ENCODE measurements around the gene KMT2D. TPM values are rescaled to one million over a fixed set of nuclear protein-coding genes. Genes with fewer than 3 reads are reported as not detected.

Gene KMT2D, protein sequence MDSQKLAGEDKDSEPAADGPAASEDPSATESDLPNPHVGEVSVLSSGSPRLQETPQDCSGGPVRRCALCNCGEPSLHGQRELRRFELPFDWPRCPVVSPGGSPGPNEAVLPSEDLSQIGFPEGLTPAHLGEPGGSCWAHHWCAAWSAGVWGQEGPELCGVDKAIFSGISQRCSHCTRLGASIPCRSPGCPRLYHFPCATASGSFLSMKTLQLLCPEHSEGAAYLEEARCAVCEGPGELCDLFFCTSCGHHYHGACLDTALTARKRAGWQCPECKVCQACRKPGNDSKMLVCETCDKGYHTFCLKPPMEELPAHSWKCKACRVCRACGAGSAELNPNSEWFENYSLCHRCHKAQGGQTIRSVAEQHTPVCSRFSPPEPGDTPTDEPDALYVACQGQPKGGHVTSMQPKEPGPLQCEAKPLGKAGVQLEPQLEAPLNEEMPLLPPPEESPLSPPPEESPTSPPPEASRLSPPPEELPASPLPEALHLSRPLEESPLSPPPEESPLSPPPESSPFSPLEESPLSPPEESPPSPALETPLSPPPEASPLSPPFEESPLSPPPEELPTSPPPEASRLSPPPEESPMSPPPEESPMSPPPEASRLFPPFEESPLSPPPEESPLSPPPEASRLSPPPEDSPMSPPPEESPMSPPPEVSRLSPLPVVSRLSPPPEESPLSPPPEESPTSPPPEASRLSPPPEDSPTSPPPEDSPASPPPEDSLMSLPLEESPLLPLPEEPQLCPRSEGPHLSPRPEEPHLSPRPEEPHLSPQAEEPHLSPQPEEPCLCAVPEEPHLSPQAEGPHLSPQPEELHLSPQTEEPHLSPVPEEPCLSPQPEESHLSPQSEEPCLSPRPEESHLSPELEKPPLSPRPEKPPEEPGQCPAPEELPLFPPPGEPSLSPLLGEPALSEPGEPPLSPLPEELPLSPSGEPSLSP (N-terminal part only)
- total RNA-seq = 10 to 100 TPM; 82.7 to 99.7 TPM

GRCh38 chr12:49060237-49061156, at the start of gene KMT2D:
Gene KMT2D (minus strand): TSS chr12:49060794. CDS start chr12:49055324, 5,470 bp downstream.
- Histone ChIP-seq H3K36me3 (no peaks in the 10 kb centered on the region), H3K4me3 (peak within 1 kb of the TSS; percentile 78 to 88), H3K9me3 (no peaks in the 10 kb centered on the region), H3K27me3 (replicated peaks; ENCODE audit: insufficient read depth) (no peaks in the 10 kb centered on the region), H3K27ac (peak within 1 kb of the TSS; percentile 96 to 97), H3K4me1 (replicated peaks) (peaks cover 18% of the 10 kb centered on the region)
- intact Hi-C loops (cut with DNase I) = loop anchor here (10.0 kb wide), 1 partner anchor 64 kb away; no protein-coding TSS in a partner anchor
- under 1% methylated on average over 67 of the region's 74 CpGs for WGBS
- peak; percentile 89 for DNase-seq (ENCODE audit: low spot score)
- TF ChIP-seq POLR2A (IDR thresholded peaks at IDR 0.05) (peak; percentile 37), POLR2AphosphoS5 (IDR thresholded peaks at IDR 0.05) (peak; percentile 92)
- TF ChIP-seq, protein P1, sequence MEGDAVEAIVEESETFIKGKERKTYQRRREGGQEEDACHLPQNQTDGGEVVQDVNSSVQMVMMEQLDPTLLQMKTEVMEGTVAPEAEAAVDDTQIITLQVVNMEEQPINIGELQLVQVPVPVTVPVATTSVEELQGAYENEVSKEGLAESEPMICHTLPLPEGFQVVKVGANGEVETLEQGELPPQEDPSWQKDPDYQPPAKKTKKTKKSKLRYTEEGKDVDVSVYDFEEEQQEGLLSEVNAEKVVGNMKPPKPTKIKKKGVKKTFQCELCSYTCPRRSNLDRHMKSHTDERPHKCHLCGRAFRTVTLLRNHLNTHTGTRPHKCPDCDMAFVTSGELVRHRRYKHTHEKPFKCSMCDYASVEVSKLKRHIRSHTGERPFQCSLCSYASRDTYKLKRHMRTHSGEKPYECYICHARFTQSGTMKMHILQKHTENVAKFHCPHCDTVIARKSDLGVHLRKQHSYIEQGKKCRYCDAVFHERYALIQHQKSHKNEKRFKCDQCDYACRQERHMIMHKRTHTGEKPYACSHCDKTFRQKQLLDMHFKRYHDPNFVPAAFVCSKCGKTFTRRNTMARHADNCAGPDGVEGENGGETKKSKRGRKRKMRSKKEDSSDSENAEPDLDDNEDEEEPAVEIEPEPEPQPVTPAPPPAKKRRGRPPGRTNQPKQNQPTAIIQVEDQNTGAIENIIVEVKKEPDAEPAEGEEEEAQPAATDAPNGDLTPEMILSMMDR (IDR thresholded peaks at IDR 0.05) = peak in 3 of 4 experiments; percentile 20 to 61 (median 36)

- no peak for TF ChIP-seq POLR2AphosphoS5 (IDR thresholded peaks at IDR 0.05)
- no peak for TF ChIP-seq POLR2A (IDR thresholded peaks at IDR 0.05)
- TF ChIP-seq, protein P1 (IDR thresholded peaks at IDR 0.05) = no peak
- 3% methylated on average over 33 of the region's 33 CpGs for WGBS
- Histone ChIP-seq H3K4me3 (peak overlapping the region; percentile 88), H3K4me1 (replicated peaks) (no peaks in the 10 kb centered on the region), H3K9me3 (no peaks in the 10 kb centered on the region), H3K27me3 (replicated peaks; ENCODE audit: insufficient read depth) (no peaks in the 10 kb centered on the region), H3K36me3 (peaks cover 0 to 3% of the 10 kb centered on the region in 2 donors), H3K27ac (peak overlapping the region; percentile 95 to 96)
- DNase-seq (ENCODE audit: low spot score) = peak; percentile 36
- intact Hi-C loops (cut with DNase I) = no loop called here
These were observed 49.3 kb upstream of the KMT2D start for GRCh38 chr12:49109641-49110463.

GRCh38 chr12:49108958-49109404, 48.4 kb upstream of the KMT2D start:
- peak overlapping the region in 1 of 2 donors; percentile 88 for H3K4me3 ChIP-seq

More at GRCh38 chr12:49108958-49109404, 48.4 kb upstream of the KMT2D start:
- peak; percentile 74 for TF ChIP-seq POLR2AphosphoS5 (IDR thresholded peaks at IDR 0.05)
- peak; percentile 63 for TF ChIP-seq POLR2A (IDR thresholded peaks at IDR 0.05)
- TF ChIP-seq, protein P1 (IDR thresholded peaks at IDR 0.05) = no peak
- Histone ChIP-seq H3K27me3 (replicated peaks; ENCODE audit: insufficient read depth) (no peaks in the 10 kb centered on the region), H3K9me3 (no peaks in the 10 kb centered on the region), H3K27ac (peak overlapping the region; percentile 95 to 96), H3K36me3 (peaks cover 1 to 4% of the 10 kb centered on the region in 2 donors), H3K4me1 (replicated peaks) (no peaks in the 10 kb centered on the region)
- WGBS = 26% methylated on average over 4 of the region's 4 CpGs
- intact Hi-C loops (cut with DNase I) = no loop called here
- DNase-seq (ENCODE audit: low spot score) = no peak

All from prostate gland (tissue), 2 donors.